OCI-LY1 (cell line): ENCODE data around the gene KSR1.
"Not testable (repeated sequence)": the region's sequence is repeated elsewhere in the genome, so short reads cannot be mapped to it uniquely, and the experiment has no call there.

Experiments used
- H2AFZ ChIP-seq: fragments of 200-600 bp; sonication (generic), shearing (Covaris generic); 2 replicates; pipeline ENCODE4 v1.6.0; 2014; ENCODE audit warnings: antibody characterized with exemption, mild to moderate bottlenecking, low read length
- H3F3A ChIP-seq: fragments of 200-600 bp; sonication (generic), shearing (Covaris generic); 2 replicates; pipeline ENCODE4 v1.6.0; 2014; ENCODE audit warnings: mild to moderate bottlenecking, antibody characterized with exemption, low read length, moderate library complexity; ENCODE audit not compliant: insufficient read depth
- H3K27ac ChIP-seq: fragments of 200-600 bp; sonication (generic); 2 replicates; pipeline ENCODE4 v1.5.1; 2014; ENCODE audit warnings: low read length, mixed run types, mild to moderate bottlenecking, low read depth; ENCODE audit not compliant: poor library complexity, severe bottlenecking
- H3K27me3 ChIP-seq: fragments of 200-600 bp; sonication (generic); 2 replicates; pipeline ENCODE4 v1.6.0; 2014; ENCODE audit warnings: antibody characterized with exemption, mild to moderate bottlenecking, low read length, moderate library complexity; ENCODE audit not compliant: insufficient read depth
- H3K36me3 ChIP-seq: fragments of 200-600 bp; sonication (generic); 2 replicates; pipeline ENCODE4 v1.6.1; 2014; ENCODE audit warnings: mild to moderate bottlenecking, antibody characterized with exemption, low read length, moderate library complexity, mixed read lengths; ENCODE audit not compliant: insufficient read depth
- H3K4me1 ChIP-seq: fragments of 200-600 bp; sonication (generic); 2 replicates; pipeline ENCODE4 v1.5.1; 2014; ENCODE audit warnings: mild to moderate bottlenecking, low read length, moderate library complexity; ENCODE audit not compliant: insufficient read depth, severe bottlenecking
- H3K4me2 ChIP-seq: fragments of 200-600 bp; sonication (generic), shearing (Covaris generic); 2 replicates; pipeline ENCODE4 v1.6.1; 2014; ENCODE audit warnings: low read length
- H3K4me3 ChIP-seq: fragments of 200-600 bp; sonication (generic); 2 replicates; pipeline ENCODE4 v1.5.1; 2014; ENCODE audit warnings: low read length, low read depth, mild to moderate bottlenecking, mixed read lengths; ENCODE audit not compliant: poor library complexity, severe bottlenecking
- H3K79me2 ChIP-seq: fragments of 200-600 bp; shearing (Covaris generic); 2 replicates; pipeline ENCODE4 v1.6.1; 2016; ENCODE audit warnings: mixed run types, low read length, mixed read lengths; ENCODE audit not compliant: insufficient read depth
- H3K9ac ChIP-seq: fragments of 200-600 bp; sonication (generic), shearing (Covaris generic); 2 replicates; pipeline ENCODE4 v1.6.1; 2014; ENCODE audit warnings: mild to moderate bottlenecking, low read length, mixed read lengths
- H3K9me2 ChIP-seq: fragments of 200-600 bp; sonication (generic), shearing (Covaris generic); 2 replicates; pipeline ENCODE4 v1.6.1; 2014; ENCODE audit warnings: low read depth, mild to moderate bottlenecking, low read length, mixed read lengths
- H3K9me3 ChIP-seq: fragments of 200-600 bp; shearing (Covaris generic); 2 replicates; pipeline ENCODE4 v1.6.1; 2014; ENCODE audit warnings: low read length, mixed read lengths
- H4K20me1 ChIP-seq: fragments of 200-600 bp; sonication (generic), shearing (Covaris generic); 2 replicates; pipeline ENCODE4 v1.6.0; 2016; ENCODE audit warnings: mild to moderate bottlenecking, low read length; ENCODE audit not compliant: insufficient read depth
- EZH2 ChIP-seq: fragments of 200-600 bp; sonication (generic), shearing (Covaris generic); IDR thresholded peaks from 2 replicates; pipeline ENCODE4 v1.8.0; 2017; ENCODE audit warnings: borderline replicate concordance, mixed run types, mild to moderate bottlenecking, antibody characterized with exemption, low read length, moderate library complexity, mixed read lengths
- TF ChIP-seq, protein P1 (sequence below): fragments of 200-600 bp; sonication (generic), shearing (Covaris generic); IDR thresholded peaks from 2 replicates; pipeline ENCODE4 v1.5.1; 2017; ENCODE audit warnings: mild to moderate bottlenecking, antibody characterized with exemption, low read length, moderate library complexity, mixed read lengths

KSR1 gene

DNA sequence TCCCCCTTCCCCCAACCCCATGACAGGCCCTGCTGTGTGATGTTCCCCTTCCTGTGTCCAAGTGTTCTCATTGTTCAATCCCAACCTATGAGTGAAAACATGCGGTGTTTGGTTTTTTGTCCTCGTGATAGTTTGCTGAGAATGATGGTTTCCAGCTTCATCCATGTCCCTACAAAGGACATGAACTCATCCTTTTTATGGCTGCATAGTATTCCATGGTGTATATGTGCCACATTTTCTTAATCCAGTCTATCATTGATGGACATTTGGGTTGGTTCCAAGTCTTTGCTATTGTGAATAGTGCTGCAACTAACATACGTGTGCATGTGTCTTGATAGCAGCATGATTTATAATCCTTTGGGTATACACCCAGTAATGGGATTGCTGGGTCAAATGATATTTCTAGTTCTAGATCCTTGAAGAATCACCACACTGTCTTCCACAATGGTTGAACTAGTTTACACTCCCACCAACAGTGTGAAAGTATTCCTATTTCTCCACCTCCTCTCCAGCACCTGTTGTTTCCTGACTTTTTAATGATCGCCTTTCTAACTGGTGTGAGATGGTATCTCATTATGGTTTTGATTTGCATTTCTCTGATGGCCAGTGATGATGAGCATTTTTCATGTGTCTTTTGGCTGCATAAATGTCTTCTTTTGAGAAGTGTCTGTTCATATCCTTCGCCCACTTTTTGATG is 28.9 kb upstream of the KSR1 start:
- H3K4me1 ChIP-seq, H3F3A ChIP-seq, H3K4me2 ChIP-seq, H3K9ac ChIP-seq, H2AFZ ChIP-seq, H3K9me3 ChIP-seq, H3K27ac ChIP-seq, H3K9me2 ChIP-seq, H3K27me3 ChIP-seq, H3K36me3 ChIP-seq, H3K4me3 ChIP-seq, H3K79me2 ChIP-seq, H4K20me1 ChIP-seq: not testable (repeated sequence)

GRCh38 chr17:27428781-27429505 is 27.3 kb upstream of the KSR1 start:
- Histone ChIP-seq H3K27me3 (no peaks in the 10 kb centered on the region), H3K4me1 (no peaks in the 10 kb centered on the region), H3K4me3 (no peak overlapping the region), H3K79me2 (no peaks in the 10 kb centered on the region), H3K9ac (no peak overlapping the region), H3K36me3 (no peaks in the 10 kb centered on the region), H3F3A (no peaks in the 10 kb centered on the region), H3K9me3 (no peaks in the 10 kb centered on the region), H2AFZ (no peak overlapping the region), H3K9me2 (no peaks in the 10 kb centered on the region), H3K4me2 (no peak overlapping the region), H4K20me1 (no peaks in the 10 kb centered on the region), H3K27ac (no peak overlapping the region)
- TF ChIP-seq, protein P1, sequence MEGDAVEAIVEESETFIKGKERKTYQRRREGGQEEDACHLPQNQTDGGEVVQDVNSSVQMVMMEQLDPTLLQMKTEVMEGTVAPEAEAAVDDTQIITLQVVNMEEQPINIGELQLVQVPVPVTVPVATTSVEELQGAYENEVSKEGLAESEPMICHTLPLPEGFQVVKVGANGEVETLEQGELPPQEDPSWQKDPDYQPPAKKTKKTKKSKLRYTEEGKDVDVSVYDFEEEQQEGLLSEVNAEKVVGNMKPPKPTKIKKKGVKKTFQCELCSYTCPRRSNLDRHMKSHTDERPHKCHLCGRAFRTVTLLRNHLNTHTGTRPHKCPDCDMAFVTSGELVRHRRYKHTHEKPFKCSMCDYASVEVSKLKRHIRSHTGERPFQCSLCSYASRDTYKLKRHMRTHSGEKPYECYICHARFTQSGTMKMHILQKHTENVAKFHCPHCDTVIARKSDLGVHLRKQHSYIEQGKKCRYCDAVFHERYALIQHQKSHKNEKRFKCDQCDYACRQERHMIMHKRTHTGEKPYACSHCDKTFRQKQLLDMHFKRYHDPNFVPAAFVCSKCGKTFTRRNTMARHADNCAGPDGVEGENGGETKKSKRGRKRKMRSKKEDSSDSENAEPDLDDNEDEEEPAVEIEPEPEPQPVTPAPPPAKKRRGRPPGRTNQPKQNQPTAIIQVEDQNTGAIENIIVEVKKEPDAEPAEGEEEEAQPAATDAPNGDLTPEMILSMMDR = no peak
- no peak for TF ChIP-seq EZH2

GRCh38 chr17:27429666-27430382 is 26.4 kb upstream of the KSR1 start:
- Histone ChIP-seq H3F3A (no peaks in the 10 kb centered on the region), H3K79me2 (no peaks in the 10 kb centered on the region), H3K27me3 (no peaks in the 10 kb centered on the region), H3K9ac (no peak overlapping the region), H3K9me3 (no peaks in the 10 kb centered on the region), H3K4me1 (no peaks in the 10 kb centered on the region), H3K4me3 (no peak overlapping the region), H4K20me1 (no peaks in the 10 kb centered on the region), H3K4me2 (no peak overlapping the region), H2AFZ (no peak overlapping the region), H3K36me3 (no peaks in the 10 kb centered on the region), H3K27ac (no peak overlapping the region), H3K9me2 (no peaks in the 10 kb centered on the region)
- no peak for TF ChIP-seq EZH2
- TF ChIP-seq, protein P1 = no peak
